ENCODE data around the gene C18orf63.

The C18orf63 gene

DNA sequence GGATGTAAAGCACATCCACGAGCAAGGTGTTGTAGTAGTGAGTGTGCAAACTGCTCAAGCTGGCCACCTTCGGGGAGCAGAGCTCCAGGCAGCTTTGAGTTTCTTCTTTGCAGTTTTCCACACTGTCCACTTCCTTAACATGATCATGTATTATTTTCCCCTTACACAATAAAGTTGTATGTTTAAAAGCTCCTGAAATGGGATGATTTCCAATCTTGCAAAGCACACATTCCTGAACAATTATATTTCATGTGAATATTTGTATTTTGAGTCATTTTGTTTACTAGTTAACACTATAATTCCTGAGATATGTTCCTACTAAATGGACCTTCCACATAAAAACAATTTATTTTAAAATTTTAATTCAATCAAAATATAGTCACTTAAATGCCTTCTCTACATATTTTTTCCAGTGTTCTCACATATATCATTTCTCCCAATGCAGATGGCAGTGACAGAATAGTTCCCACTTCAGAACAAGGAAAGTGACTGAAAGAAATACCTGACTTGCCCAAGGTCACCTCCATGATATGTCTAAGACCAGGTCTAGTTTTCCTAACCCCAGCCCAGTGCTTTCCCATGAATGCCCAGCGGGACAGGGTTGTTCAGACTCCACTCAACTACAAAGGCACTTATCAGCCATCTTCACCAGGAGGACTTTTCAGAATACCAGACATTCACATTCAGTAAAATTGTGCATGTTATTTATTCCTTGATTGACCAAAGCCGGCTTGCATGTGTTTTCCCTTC lies 29.4 kb upstream of the C18orf63 start:
- H3K4me3 ChIP-seq (ENCODE audit: low read length in 2 of 2): no peak overlapping the region
- H3K27me3 ChIP-seq (ENCODE audit: control insufficient read depth in 2 of 2, insufficient read depth in 2 of 2, low read length in 2 of 2): no peaks in the 10 kb centered on the region
- no peaks in the 10 kb centered on the region for H3K36me3 ChIP-seq (ENCODE audit: control insufficient read depth in 2 of 2, insufficient read depth in 2 of 2, low read length in 2 of 2)
- H3K27ac ChIP-seq (ENCODE audit: low read depth in 2 of 2, low read length in 2 of 2): no peak overlapping the region
- H3K4me1 ChIP-seq (ENCODE audit: control insufficient read depth in 2 of 2, insufficient read depth in 2 of 2, low read length in 2 of 2): peaks cover 24 to 33% of the 10 kb centered on the region in 2 donors
- H3K9ac ChIP-seq (ENCODE audit: low read depth in 1 of 2, low read length in 2 of 2): no peak overlapping the region
- H3K9me3 ChIP-seq (ENCODE audit: control insufficient read depth in 2 of 2, low read length in 2 of 2): no peaks in the 10 kb centered on the region

DNA sequence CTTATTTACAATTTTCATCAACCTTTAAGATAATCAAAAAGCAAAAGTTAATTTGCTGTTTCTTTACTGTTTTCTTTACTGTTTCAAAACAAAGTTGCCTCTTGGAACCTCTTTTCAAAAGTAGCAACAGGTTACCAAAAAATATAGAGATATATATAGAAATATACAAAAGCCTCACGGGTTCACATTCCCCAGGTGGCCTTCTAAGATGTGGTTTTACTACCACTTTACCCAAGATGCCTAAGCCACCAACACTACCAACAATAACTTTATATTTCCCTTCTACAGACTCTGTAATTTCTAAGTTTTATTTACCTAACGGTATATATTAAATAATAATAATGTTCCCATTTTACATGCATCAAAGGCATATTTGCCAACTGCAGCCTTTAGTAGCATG lies 28.8 kb upstream of the C18orf63 start:
- Histone ChIP-seq H3K27ac (ENCODE audit: low read depth in 2 of 2, low read length in 2 of 2) (no peak overlapping the region), H3K4me3 (ENCODE audit: low read length in 2 of 2) (no peak overlapping the region), H3K27me3 (ENCODE audit: control insufficient read depth in 2 of 2, insufficient read depth in 2 of 2, low read length in 2 of 2) (no peaks in the 10 kb centered on the region), H3K36me3 (ENCODE audit: control insufficient read depth in 2 of 2, insufficient read depth in 2 of 2, low read length in 2 of 2) (no peaks in the 10 kb centered on the region), H3K9ac (ENCODE audit: low read depth in 1 of 2, low read length in 2 of 2) (no peak overlapping the region), H3K4me1 (ENCODE audit: control insufficient read depth in 2 of 2, insufficient read depth in 2 of 2, low read length in 2 of 2) (peaks cover 20 to 27% of the 10 kb centered on the region in 2 donors), H3K9me3 (ENCODE audit: control insufficient read depth in 2 of 2, low read length in 2 of 2) (no peaks in the 10 kb centered on the region)

DNA sequence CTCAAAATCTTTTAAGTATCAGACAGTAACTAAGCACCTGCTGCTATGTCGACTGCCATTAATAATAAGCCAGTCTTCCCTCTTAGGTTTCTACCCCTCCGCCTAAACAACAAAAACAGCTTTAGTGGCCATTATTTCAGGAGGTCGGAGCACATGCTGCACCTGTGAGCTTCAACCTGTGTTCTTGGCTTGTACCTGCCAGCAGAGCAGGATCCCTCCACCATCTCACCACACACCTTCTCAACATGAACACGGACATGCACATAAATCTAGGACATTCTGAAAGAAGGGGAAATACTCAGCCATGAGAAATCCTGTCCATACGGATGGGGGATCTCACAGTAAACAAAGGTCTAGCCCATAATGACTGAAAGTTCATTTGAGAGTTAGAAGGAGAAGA lies 27.6 kb upstream of the C18orf63 start:
- Histone ChIP-seq H3K27me3 (ENCODE audit: control insufficient read depth in 2 of 2, insufficient read depth in 2 of 2, low read length in 2 of 2) (no peaks in the 10 kb centered on the region), H3K27ac (ENCODE audit: low read depth in 2 of 2, low read length in 2 of 2) (no peak overlapping the region), H3K9me3 (ENCODE audit: control insufficient read depth in 2 of 2, low read length in 2 of 2) (no peaks in the 10 kb centered on the region), H3K36me3 (ENCODE audit: control insufficient read depth in 2 of 2, insufficient read depth in 2 of 2, low read length in 2 of 2) (no peaks in the 10 kb centered on the region), H3K4me1 (ENCODE audit: control insufficient read depth in 2 of 2, insufficient read depth in 2 of 2, low read length in 2 of 2) (peaks cover 14 to 16% of the 10 kb centered on the region in 2 donors), H3K4me3 (ENCODE audit: low read length in 2 of 2) (no peak overlapping the region), H3K9ac (ENCODE audit: low read depth in 1 of 2, low read length in 2 of 2) (no peak overlapping the region)

DNA sequence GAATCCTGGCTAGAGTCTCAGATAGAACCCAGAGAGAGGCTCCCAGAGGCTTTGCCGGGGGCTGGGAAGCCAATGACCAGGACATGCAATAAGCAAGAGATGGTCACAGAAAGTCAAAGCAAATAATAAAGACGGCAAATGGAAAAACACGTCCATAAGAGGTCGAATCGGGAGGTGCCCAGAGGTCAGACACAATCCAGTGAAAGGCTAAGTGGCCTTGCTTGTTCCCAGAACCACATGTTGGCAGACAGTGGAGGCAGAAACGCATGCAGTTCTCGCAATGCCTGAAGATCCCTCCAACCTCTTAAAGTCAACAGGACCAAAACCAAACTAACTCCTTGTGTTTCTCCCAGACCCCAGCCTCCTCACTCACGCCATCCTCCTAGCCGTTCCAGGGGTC lies 26.9 kb upstream of the C18orf63 start:
- Histone ChIP-seq H3K9ac (ENCODE audit: low read depth in 1 of 2, low read length in 2 of 2) (no peak overlapping the region), H3K4me3 (ENCODE audit: low read length in 2 of 2) (no peak overlapping the region), H3K27ac (ENCODE audit: low read depth in 2 of 2, low read length in 2 of 2) (no peak overlapping the region), H3K4me1 (ENCODE audit: control insufficient read depth in 2 of 2, insufficient read depth in 2 of 2, low read length in 2 of 2) (peaks cover 12 to 13% of the 10 kb centered on the region in 2 donors), H3K27me3 (ENCODE audit: control insufficient read depth in 2 of 2, insufficient read depth in 2 of 2, low read length in 2 of 2) (no peaks in the 10 kb centered on the region), H3K9me3 (ENCODE audit: control insufficient read depth in 2 of 2, low read length in 2 of 2) (no peaks in the 10 kb centered on the region), H3K36me3 (ENCODE audit: control insufficient read depth in 2 of 2, insufficient read depth in 2 of 2, low read length in 2 of 2) (no peaks in the 10 kb centered on the region)

DNA sequence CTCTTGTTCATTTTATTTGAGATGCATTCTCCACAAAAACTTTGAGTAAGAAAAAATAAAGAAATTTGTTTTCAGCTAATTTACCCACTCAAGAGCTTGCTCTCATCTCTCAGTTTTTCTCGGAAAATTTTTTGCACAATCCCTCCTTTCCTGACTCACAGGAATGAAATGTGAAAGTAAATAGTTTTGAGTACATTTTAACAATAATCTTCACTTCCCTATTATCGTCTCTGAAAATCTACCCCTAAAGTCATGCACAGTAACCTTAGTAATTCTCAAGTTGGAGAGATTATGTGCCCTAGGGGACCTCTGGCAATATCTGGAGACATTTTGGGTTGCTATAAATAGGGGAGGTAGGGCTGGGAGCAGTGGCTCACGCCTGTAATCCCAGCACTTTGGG lies 26.5 kb upstream of the C18orf63 start:
- no peaks in the 10 kb centered on the region for H3K9me3 ChIP-seq (ENCODE audit: control insufficient read depth in 2 of 2, low read length in 2 of 2)
- no peak overlapping the region for H3K9ac ChIP-seq (ENCODE audit: low read depth in 1 of 2, low read length in 2 of 2)
- H3K4me1 ChIP-seq (ENCODE audit: control insufficient read depth in 2 of 2, insufficient read depth in 2 of 2, low read length in 2 of 2): peaks cover 12 to 13% of the 10 kb centered on the region in 2 donors
- H3K27me3 ChIP-seq (ENCODE audit: control insufficient read depth in 2 of 2, insufficient read depth in 2 of 2, low read length in 2 of 2): no peaks in the 10 kb centered on the region
- no peak overlapping the region for H3K4me3 ChIP-seq (ENCODE audit: low read length in 2 of 2)
- H3K27ac ChIP-seq (ENCODE audit: low read depth in 2 of 2, low read length in 2 of 2): no peak overlapping the region
- no peaks in the 10 kb centered on the region for H3K36me3 ChIP-seq (ENCODE audit: control insufficient read depth in 2 of 2, insufficient read depth in 2 of 2, low read length in 2 of 2)

DNA sequence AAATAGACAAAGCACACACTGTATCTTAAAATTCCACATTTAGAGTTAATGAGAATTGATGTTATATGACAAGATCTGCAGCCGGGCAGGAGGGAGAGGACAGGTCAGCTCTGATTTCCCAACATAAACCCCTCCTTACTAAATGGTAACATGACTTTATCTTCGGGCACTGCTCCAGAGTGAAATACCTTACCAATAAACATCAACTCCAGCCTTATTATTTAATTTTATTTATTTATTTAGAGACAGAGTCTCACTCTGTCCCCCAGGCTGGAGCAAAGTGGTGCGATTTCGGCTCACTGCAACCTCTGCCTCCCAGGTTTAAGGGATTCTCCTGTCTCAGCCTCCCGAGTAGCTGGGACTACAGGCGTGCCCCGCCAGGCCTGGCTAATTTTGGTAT lies 25.6 kb upstream of the C18orf63 start:
- Histone ChIP-seq H3K27ac (ENCODE audit: low read depth in 2 of 2, low read length in 2 of 2) (no peak overlapping the region), H3K36me3 (ENCODE audit: control insufficient read depth in 2 of 2, insufficient read depth in 2 of 2, low read length in 2 of 2) (no peaks in the 10 kb centered on the region), H3K27me3 (ENCODE audit: control insufficient read depth in 2 of 2, insufficient read depth in 2 of 2, low read length in 2 of 2) (no peaks in the 10 kb centered on the region), H3K9me3 (ENCODE audit: control insufficient read depth in 2 of 2, low read length in 2 of 2) (no peaks in the 10 kb centered on the region), H3K9ac (ENCODE audit: low read depth in 1 of 2, low read length in 2 of 2) (no peak overlapping the region), H3K4me3 (ENCODE audit: low read length in 2 of 2) (no peak overlapping the region), H3K4me1 (ENCODE audit: control insufficient read depth in 2 of 2, insufficient read depth in 2 of 2, low read length in 2 of 2) (peaks cover 7 to 8% of the 10 kb centered on the region in 2 donors)

DNA sequence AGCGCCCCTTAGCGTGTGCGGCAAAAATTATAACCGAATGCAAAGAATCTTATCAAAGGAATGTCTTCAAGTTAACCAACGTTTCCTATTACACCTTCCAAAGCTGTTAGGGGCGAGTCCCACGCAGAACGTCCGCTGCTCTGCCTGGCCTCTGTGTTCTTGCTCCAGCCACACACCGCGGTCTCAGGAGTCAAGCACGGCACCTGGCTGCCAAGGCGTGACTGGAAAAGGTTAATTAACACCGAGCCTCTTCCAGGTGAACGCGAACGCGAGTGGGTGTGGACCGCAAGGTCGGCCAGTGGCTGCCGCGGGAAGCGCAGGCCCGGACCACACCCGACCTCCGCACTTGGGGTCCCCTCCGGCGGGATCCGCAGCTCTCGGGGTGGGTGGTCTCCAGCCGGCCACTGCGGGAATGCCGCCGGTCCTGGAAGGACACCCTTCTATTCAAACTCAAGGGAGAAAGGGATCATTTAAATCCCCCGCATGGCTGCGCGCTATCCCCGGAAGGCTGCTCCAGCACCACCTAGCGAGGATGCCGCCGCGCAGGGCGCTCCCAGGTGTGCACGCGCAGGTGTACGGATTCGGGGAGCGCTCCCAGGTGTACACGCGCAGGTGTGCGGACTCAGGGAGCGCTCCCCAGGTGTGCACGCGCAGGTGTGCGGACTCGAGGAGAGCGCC lies 24.7 kb upstream of the C18orf63 start:
- Histone ChIP-seq H3K4me3 (ENCODE audit: low read length in 2 of 2) (peak overlapping the region; percentile 71 to 93), H3K9ac (ENCODE audit: low read depth in 1 of 2, low read length in 2 of 2) (peak overlapping the region; percentile 65 to 66), H3K27me3 (ENCODE audit: control insufficient read depth in 2 of 2, insufficient read depth in 2 of 2, low read length in 2 of 2) (no peaks in the 10 kb centered on the region), H3K4me1 (ENCODE audit: control insufficient read depth in 2 of 2, insufficient read depth in 2 of 2, low read length in 2 of 2) (peaks cover 6 to 8% of the 10 kb centered on the region in 2 donors), H3K9me3 (ENCODE audit: control insufficient read depth in 2 of 2, low read length in 2 of 2) (no peaks in the 10 kb centered on the region), H3K27ac (ENCODE audit: low read depth in 2 of 2, low read length in 2 of 2) (peak overlapping the region; percentile 78 to 79), H3K36me3 (ENCODE audit: control insufficient read depth in 2 of 2, insufficient read depth in 2 of 2, low read length in 2 of 2) (no peaks in the 10 kb centered on the region)

DNA sequence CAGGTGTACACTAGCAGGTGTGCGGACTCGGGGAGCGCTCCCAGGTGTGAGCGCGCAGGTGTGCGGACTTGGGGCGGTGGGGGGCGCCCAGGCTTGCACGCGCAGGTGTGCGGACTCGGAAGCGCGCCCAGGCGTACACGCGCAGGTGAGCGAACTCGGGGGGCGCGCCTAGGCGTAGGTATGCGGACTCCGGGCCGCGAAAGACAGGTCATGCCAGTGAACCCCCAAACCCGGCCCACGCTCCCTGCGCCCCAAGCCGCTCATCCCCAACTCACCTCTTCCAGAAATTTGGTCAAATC lies 24.2 kb upstream of the C18orf63 start:
- peak overlapping the region; percentile 71 to 93 for H3K4me3 ChIP-seq (ENCODE audit: low read length in 2 of 2)
- H3K36me3 ChIP-seq (ENCODE audit: control insufficient read depth in 2 of 2, insufficient read depth in 2 of 2, low read length in 2 of 2): no peaks in the 10 kb centered on the region
- H3K4me1 ChIP-seq (ENCODE audit: control insufficient read depth in 2 of 2, insufficient read depth in 2 of 2, low read length in 2 of 2): peaks cover 6 to 8% of the 10 kb centered on the region in 2 donors
- no peaks in the 10 kb centered on the region for H3K27me3 ChIP-seq (ENCODE audit: control insufficient read depth in 2 of 2, insufficient read depth in 2 of 2, low read length in 2 of 2)
- peak overlapping the region; percentile 65 to 66 for H3K9ac ChIP-seq (ENCODE audit: low read depth in 1 of 2, low read length in 2 of 2)
- no peaks in the 10 kb centered on the region for H3K9me3 ChIP-seq (ENCODE audit: control insufficient read depth in 2 of 2, low read length in 2 of 2)
- H3K27ac ChIP-seq (ENCODE audit: low read depth in 2 of 2, low read length in 2 of 2): peak overlapping the region; percentile 78 to 79

DNA sequence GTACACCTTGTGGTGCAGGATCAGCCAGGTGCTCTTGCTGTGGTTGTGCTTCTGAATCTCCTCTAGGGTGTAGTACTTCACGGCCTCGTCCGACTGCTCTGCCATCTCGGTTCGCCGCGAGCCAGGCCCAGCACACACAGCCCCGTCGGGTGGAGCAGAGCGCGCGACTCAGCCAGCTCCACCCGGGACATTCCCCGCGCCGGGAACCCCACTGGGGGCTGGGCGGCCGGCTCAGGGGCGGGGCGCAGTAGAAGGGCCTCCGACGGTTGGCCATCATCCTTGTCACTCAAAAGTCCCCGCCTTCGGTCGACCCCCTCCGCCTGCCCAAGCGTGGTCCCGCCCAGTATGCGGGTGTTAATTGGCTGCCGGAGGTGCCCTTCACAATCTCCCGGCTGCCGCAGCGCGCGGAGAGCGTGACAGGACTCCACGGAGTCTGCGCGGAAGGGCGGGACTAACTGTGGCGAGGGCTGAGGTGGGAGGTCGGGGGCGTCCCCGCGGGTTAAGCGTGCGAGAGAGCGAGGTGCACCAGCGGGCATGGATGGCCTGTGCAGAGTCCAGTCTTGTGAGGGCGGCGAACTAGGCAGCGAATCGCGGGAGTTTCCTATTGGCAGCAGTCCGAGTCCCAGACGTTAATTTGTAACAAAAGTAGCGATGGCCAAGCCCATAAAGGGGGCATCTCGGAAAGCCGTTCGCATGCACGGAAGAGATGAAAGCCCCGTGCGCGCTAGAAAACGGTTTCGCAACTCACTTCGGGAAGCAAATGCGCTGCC lies 23.7 kb upstream of the C18orf63 start, which contains the start of gene CYB5A:
Gene CYB5A, minus strand, starts transcription at position 193 of the 770 bp plus-strand sequence. Its CDS starts 88 bp downstream, at position 105.
- no peaks in the 10 kb centered on the region for H3K36me3 ChIP-seq (ENCODE audit: control insufficient read depth in 2 of 2, insufficient read depth in 2 of 2, low read length in 2 of 2)
- peak within 1 kb of the TSS; percentile 71 to 93 for H3K4me3 ChIP-seq (ENCODE audit: low read length in 2 of 2)
- no peaks in the 10 kb centered on the region for H3K9me3 ChIP-seq (ENCODE audit: control insufficient read depth in 2 of 2, low read length in 2 of 2)
- H3K27ac ChIP-seq (ENCODE audit: low read depth in 2 of 2, low read length in 2 of 2): peak within 1 kb of the TSS; percentile 78 to 79
- H3K4me1 ChIP-seq (ENCODE audit: control insufficient read depth in 2 of 2, insufficient read depth in 2 of 2, low read length in 2 of 2): peaks cover 6 to 8% of the 10 kb centered on the region in 2 donors
- H3K9ac ChIP-seq (ENCODE audit: low read depth in 1 of 2, low read length in 2 of 2): peak within 1 kb of the TSS; percentile 65 to 66
- H3K27me3 ChIP-seq (ENCODE audit: control insufficient read depth in 2 of 2, insufficient read depth in 2 of 2, low read length in 2 of 2): no peaks in the 10 kb centered on the region

DNA sequence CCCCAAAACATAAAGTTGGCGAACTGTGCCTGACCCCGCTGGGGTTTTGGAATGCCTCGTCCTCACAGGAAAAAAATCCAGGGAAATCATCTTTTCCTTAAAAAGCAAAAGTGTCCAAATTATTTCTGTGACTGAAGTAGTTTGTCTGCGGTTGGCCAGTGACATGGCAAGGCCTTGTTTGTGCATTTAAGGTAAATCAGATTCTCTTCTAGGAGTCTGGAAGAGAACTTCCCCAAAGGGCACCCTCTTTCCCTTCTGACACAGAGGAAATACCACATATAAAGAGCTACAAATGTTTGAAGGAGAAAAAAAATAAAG lies 23.1 kb upstream of the C18orf63 start:
- H3K27ac ChIP-seq (ENCODE audit: low read depth in 2 of 2, low read length in 2 of 2): peak overlapping the region; percentile 65 to 79
- peaks cover 6 to 8% of the 10 kb centered on the region in 2 donors for H3K4me1 ChIP-seq (ENCODE audit: control insufficient read depth in 2 of 2, insufficient read depth in 2 of 2, low read length in 2 of 2)
- H3K4me3 ChIP-seq (ENCODE audit: low read length in 2 of 2): peak overlapping the region; percentile 71 to 93
- no peaks in the 10 kb centered on the region for H3K9me3 ChIP-seq (ENCODE audit: control insufficient read depth in 2 of 2, low read length in 2 of 2)
- H3K36me3 ChIP-seq (ENCODE audit: control insufficient read depth in 2 of 2, insufficient read depth in 2 of 2, low read length in 2 of 2): no peaks in the 10 kb centered on the region
- H3K27me3 ChIP-seq (ENCODE audit: control insufficient read depth in 2 of 2, insufficient read depth in 2 of 2, low read length in 2 of 2): no peaks in the 10 kb centered on the region
- H3K9ac ChIP-seq (ENCODE audit: low read depth in 1 of 2, low read length in 2 of 2): peak overlapping the region; percentile 52 to 65

Measured in mucosa of rectum (tissue), 2 donors.